Left lobe of liver (tissue), 2 donors: ENCODE data around the gene DUSP8. TPM values are rescaled to one million over a fixed set of nuclear protein-coding genes. Genes with fewer than 3 reads are reported as not detected.

Experiments used
- ATAC-seq: fragments of 200-7000 bp; cut with Tn5 transposase; one replicate; pipeline ENCODE4 v1.9.1; 2020; ENCODE audit warnings: mild to moderate bottlenecking, moderate library complexity
- DNase-seq: peaks from one replicate; pipeline ENCODE4 v3.0.0-alpha.2; 2020; ENCODE audit warnings: low spot score
- total RNA-seq: library from RNA; stranded (reverse); gene quantifications from one replicate; pipeline ENCODE4 v1.2.1, GENCODE V29; 2021
- donor health status: DM: no; HTN: no; CAD: no; lungs with moderate emphysema.
- donor health status: DM: no; HTN: yes; CAD: no.

DUSP8 gene
- total RNA-seq, 1 donor from 2014 or later, result 0.23 TPM

GRCh38 chr11:1534682-1535081, 37.4 kb downstream of the DUSP8 start:
- ATAC-seq (no peak), DNase-seq (no peak)

GRCh38 chr11:1534171-1534570, 37.9 kb downstream of the DUSP8 start:
- ATAC-seq (no peak), DNase-seq (no peak)

GRCh38 chr11:1533342-1533725, 38.7 kb downstream of the DUSP8 start:
- no peak for ATAC-seq

GRCh38 chr11:1532606-1533341, 39.3 kb downstream of the DUSP8 start:
- no peak for DNase-seq
- ATAC-seq, result no peak

More at GRCh38 chr11:1533342-1533725, 38.7 kb downstream of the DUSP8 start:
- no peak for DNase-seq

- DNase-seq, result no peak
- no peak for ATAC-seq
These were observed 40.0 kb downstream of the DUSP8 start for GRCh38 chr11:1532014-1532586.

GRCh38 chr11:1531449-1532013, 40.5 kb downstream of the DUSP8 start:
- ATAC-seq (no peak), DNase-seq (no peak)

GRCh38 chr11:1530686-1531448, 41.2 kb downstream of the DUSP8 start:
- DNase-seq (no peak), ATAC-seq (no peak)

GRCh38 chr11:1529774-1530173, 42.3 kb downstream of the DUSP8 start:
- no peak for DNase-seq
- ATAC-seq, result no peak

GRCh38 chr11:1529286-1529685, 42.8 kb downstream of the DUSP8 start:
- ATAC-seq (no peak), DNase-seq (no peak)

- ATAC-seq, result no peak
These were observed 43.4 kb downstream of the DUSP8 start for GRCh38 chr11:1528710-1529109.

GRCh38 chr11:1526785-1527184, 45.3 kb downstream of the DUSP8 start:
- no peak for ATAC-seq

More at GRCh38 chr11:1528710-1529109, 43.4 kb downstream of the DUSP8 start:
- DNase-seq, result no peak

GRCh38 chr11:1523779-1524178, 48.3 kb downstream of the DUSP8 start:
- ATAC-seq (no peak), DNase-seq (no peak)

More at GRCh38 chr11:1526785-1527184, 45.3 kb downstream of the DUSP8 start:
- DNase-seq, result no peak

- no peak for ATAC-seq
- no peak for DNase-seq
These were observed 49.0 kb downstream of the DUSP8 start for GRCh38 chr11:1523077-1523476.

- ATAC-seq (no peak), DNase-seq (no peak)
These were observed 50.0 kb downstream of the DUSP8 start for GRCh38 chr11:1522081-1522424.

- ATAC-seq (no peak), DNase-seq (no peak)
These were observed 50.5 kb downstream of the DUSP8 start for GRCh38 chr11:1521382-1522080.

GRCh38 chr11:1520663-1521267, 51.3 kb downstream of the DUSP8 start:
- DNase-seq (no peak), ATAC-seq (peak; percentile 37)

GRCh38 chr11:1520209-1520662, 51.8 kb downstream of the DUSP8 start:
- ATAC-seq (no peak), DNase-seq (no peak)

- no peak for DNase-seq
- ATAC-seq, result no peak
These were observed 52.8 kb downstream of the DUSP8 start for GRCh38 chr11:1519028-1520010.

- ATAC-seq, result no peak
- DNase-seq, result no peak
These were observed 53.8 kb downstream of the DUSP8 start for GRCh38 chr11:1518301-1518700.
